Measurements from ENCODE around the gene FAM24B. TPM values are rescaled to one million over a fixed set of nuclear protein-coding genes. Genes with fewer than 3 reads are reported as not detected.

The FAM24B gene
- total and polyA plus RNA-seq, 4 donors = 2.6 to 8.5 (median 5.4) TPM

- Histone ChIP-seq H3K4me1 (ENCODE audit: control insufficient read depth, insufficient read depth, low read length) (no peaks in the 10 kb centered on the region), H3K27ac (ENCODE audit: low read depth, low read length) (no peak overlapping the region), H3K9me3 (ENCODE audit: control insufficient read depth, insufficient read depth, low read length) (no peaks in the 10 kb centered on the region), H3K4me3 (ENCODE audit: low read depth, low read length) (no peak overlapping the region), H3K36me3 (ENCODE audit: control insufficient read depth, insufficient read depth, low read length) (no peaks in the 10 kb centered on the region), H3K27me3 (ENCODE audit: control insufficient read depth, insufficient read depth, low read length) (peaks cover 2% of the 10 kb centered on the region)
- WGBS (ENCODE audit: insufficient coverage) = 100% methylated on average over 1 of the region's 1 CpG
- DNase-seq (ENCODE audit: low read depth in 4 of 6, low spot score in 6 of 6) = no peak
These were observed 48.4 kb downstream of the FAM24B start for GRCh38 chr10:122830965-122831353.

- WGBS (ENCODE audit: insufficient coverage) = no CpG with 5 or more reads among the region's 7 CpGs
- Histone ChIP-seq H3K27ac (ENCODE audit: low read depth, low read length) (no peak overlapping the region), H3K27me3 (ENCODE audit: control insufficient read depth, insufficient read depth, low read length) (peaks cover 2% of the 10 kb centered on the region), H3K4me1 (ENCODE audit: control insufficient read depth, insufficient read depth, low read length) (no peaks in the 10 kb centered on the region), H3K9me3 (ENCODE audit: control insufficient read depth, insufficient read depth, low read length) (no peaks in the 10 kb centered on the region), H3K4me3 (ENCODE audit: low read depth, low read length) (no peak overlapping the region), H3K36me3 (ENCODE audit: control insufficient read depth, insufficient read depth, low read length) (no peaks in the 10 kb centered on the region)
- DNase-seq (ENCODE audit: low read depth in 4 of 6, low spot score in 6 of 6) = no peak
These were observed 49.0 kb downstream of the FAM24B start for GRCh38 chr10:122830273-122830964.

- Histone ChIP-seq H3K4me1 (ENCODE audit: control insufficient read depth, insufficient read depth, low read length) (no peaks in the 10 kb centered on the region), H3K9me3 (ENCODE audit: control insufficient read depth, insufficient read depth, low read length) (no peaks in the 10 kb centered on the region), H3K27ac (ENCODE audit: low read depth, low read length) (no peak overlapping the region), H3K36me3 (ENCODE audit: control insufficient read depth, insufficient read depth, low read length) (no peaks in the 10 kb centered on the region), H3K4me3 (ENCODE audit: low read depth, low read length) (no peak overlapping the region), H3K27me3 (ENCODE audit: control insufficient read depth, insufficient read depth, low read length) (peaks cover 2% of the 10 kb centered on the region)
- 84% methylated on average over 7 of the region's 8 CpGs for WGBS (ENCODE audit: insufficient coverage)
- no peak for DNase-seq (ENCODE audit: low read depth in 4 of 6, low spot score in 6 of 6)
These were observed 49.9 kb downstream of the FAM24B start for GRCh38 chr10:122829454-122829853.

- H3K36me3 ChIP-seq (ENCODE audit: control insufficient read depth, insufficient read depth, low read length) = no peaks in the 10 kb centered on the region
- H3K9me3 ChIP-seq (ENCODE audit: control insufficient read depth, insufficient read depth, low read length) = no peaks in the 10 kb centered on the region
- no peak overlapping the region for H3K27ac ChIP-seq (ENCODE audit: low read depth, low read length)
- H3K4me3 ChIP-seq (ENCODE audit: low read depth, low read length) = no peak overlapping the region
- H3K27me3 ChIP-seq (ENCODE audit: control insufficient read depth, insufficient read depth, low read length) = peaks cover 2% of the 10 kb centered on the region
- DNase-seq (ENCODE audit: low read depth in 4 of 6, low spot score in 6 of 6) = no peak
- WGBS (ENCODE audit: insufficient coverage) = 100% methylated on average over 1 of the region's 4 CpGs
- no peaks in the 10 kb centered on the region for H3K4me1 ChIP-seq (ENCODE audit: control insufficient read depth, insufficient read depth, low read length)
These were observed 50.6 kb downstream of the FAM24B start for GRCh38 chr10:122828716-122829255.

GRCh38 chr10:122827302-122827701, 52.1 kb downstream of the FAM24B start:
- peaks cover 2% of the 10 kb centered on the region for H3K27me3 ChIP-seq (ENCODE audit: control insufficient read depth, insufficient read depth, low read length)
- no peak for DNase-seq (ENCODE audit: low read depth in 4 of 6, low spot score in 6 of 6)
- H3K36me3 ChIP-seq (ENCODE audit: control insufficient read depth, insufficient read depth, low read length) = no peaks in the 10 kb centered on the region
- H3K4me3 ChIP-seq (ENCODE audit: low read depth, low read length) = no peak overlapping the region
- no peaks in the 10 kb centered on the region for H3K4me1 ChIP-seq (ENCODE audit: control insufficient read depth, insufficient read depth, low read length)
- H3K27ac ChIP-seq (ENCODE audit: low read depth, low read length) = no peak overlapping the region
- 96% methylated on average over 3 of the region's 3 CpGs for WGBS (ENCODE audit: insufficient coverage)
- no peaks in the 10 kb centered on the region for H3K9me3 ChIP-seq (ENCODE audit: control insufficient read depth, insufficient read depth, low read length)

DNA sequence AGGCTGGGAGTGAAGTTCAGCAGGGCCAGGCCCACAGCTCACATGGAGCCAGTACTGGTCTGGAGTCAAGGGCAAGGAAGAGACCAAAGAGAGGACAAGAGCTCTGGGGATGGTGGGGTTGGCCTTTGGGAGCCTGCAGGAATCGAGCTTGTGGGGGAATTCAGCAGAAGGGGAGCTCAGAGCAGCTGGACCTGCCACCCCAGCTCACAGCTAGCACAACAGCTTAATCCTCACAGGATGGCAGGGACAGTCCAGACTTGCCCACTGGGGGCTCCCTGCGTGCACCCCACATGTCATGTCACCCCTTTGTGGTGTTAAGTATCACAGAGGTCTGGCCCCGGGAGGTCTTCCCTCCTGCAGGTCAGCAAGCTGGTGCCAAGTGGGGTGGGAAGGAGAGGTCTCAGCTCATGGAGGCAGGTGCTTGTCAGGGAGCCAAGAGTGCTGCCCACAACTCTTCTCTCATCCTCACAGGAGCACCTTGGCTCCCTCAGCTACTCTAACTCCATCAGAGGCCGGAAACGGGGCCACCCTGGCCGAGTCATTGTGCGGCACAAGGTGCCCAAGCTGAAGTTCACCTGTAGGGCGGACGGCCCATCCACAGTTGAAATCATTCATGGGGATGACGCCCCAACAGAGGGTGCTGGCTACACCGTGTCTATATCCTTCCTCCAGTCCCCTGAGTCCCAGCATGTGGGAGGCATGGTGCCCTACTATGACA, 56.2 kb downstream of the FAM24B start:
- 94% methylated on average over 8 of the region's 11 CpGs for WGBS (ENCODE audit: insufficient coverage)
- Histone ChIP-seq H3K4me1 (ENCODE audit: control insufficient read depth, insufficient read depth, low read length) (no peaks in the 10 kb centered on the region), H3K27ac (ENCODE audit: low read depth, low read length) (no peak overlapping the region), H3K27me3 (ENCODE audit: control insufficient read depth, insufficient read depth, low read length) (peaks cover 18% of the 10 kb centered on the region), H3K9me3 (ENCODE audit: control insufficient read depth, insufficient read depth, low read length) (no peaks in the 10 kb centered on the region), H3K36me3 (ENCODE audit: control insufficient read depth, insufficient read depth, low read length) (no peaks in the 10 kb centered on the region), H3K4me3 (ENCODE audit: low read depth, low read length) (no peak overlapping the region)
- DNase-seq (ENCODE audit: low read depth in 4 of 6, low spot score in 6 of 6) = no peak

DNA sequence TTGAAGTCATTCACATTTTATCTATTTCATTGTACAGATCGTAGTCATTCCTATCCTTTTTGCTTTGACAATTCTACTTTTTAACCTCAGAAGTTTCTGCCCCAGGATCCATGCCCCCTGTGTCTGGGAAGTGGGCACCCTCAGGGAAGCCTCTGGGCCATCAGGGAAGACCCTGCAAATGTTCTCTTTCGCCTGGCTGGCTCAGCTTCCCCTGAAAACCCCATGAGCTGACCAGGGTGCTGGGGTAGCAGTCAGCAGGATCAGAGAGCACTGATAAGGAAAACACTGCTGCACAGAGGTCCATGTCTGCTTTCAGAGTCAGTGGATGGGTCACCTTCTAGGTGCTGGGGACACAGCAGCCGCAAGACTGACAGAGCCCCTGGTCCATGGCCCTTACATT, 57.6 kb downstream of the FAM24B start:
- Histone ChIP-seq H3K27ac (ENCODE audit: low read depth, low read length) (no peak overlapping the region), H3K4me3 (ENCODE audit: low read depth, low read length) (no peak overlapping the region), H3K27me3 (ENCODE audit: control insufficient read depth, insufficient read depth, low read length) (peaks cover 21% of the 10 kb centered on the region), H3K9me3 (ENCODE audit: control insufficient read depth, insufficient read depth, low read length) (no peaks in the 10 kb centered on the region), H3K4me1 (ENCODE audit: control insufficient read depth, insufficient read depth, low read length) (no peaks in the 10 kb centered on the region), H3K36me3 (ENCODE audit: control insufficient read depth, insufficient read depth, low read length) (no peaks in the 10 kb centered on the region)
- DNase-seq (ENCODE audit: low read depth in 4 of 6, low spot score in 6 of 6) = no peak
- WGBS (ENCODE audit: insufficient coverage) = 89% methylated on average over 2 of the region's 3 CpGs

DNA sequence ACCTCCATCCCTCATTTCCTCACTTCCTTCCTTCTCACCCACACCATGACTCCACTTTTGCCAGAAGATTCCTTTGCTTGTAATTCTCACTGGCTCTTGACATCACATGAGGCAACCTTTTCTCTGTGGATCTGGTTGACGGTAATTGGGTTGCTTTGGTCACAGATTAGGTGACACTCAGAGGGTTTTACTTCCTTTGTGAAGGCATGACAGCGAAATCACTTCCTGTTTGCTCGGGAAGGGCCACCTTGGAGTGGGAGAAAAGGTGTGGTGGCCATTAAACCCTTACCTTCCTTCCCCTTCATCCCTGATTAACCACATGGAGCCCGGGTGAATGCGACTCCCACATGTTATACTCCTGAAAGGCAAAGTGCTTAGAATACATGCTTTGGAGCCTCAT, 63.9 kb downstream of the FAM24B start:
- Histone ChIP-seq H3K4me3 (ENCODE audit: low read depth, low read length) (no peak overlapping the region), H3K9me3 (ENCODE audit: control insufficient read depth, insufficient read depth, low read length) (no peaks in the 10 kb centered on the region), H3K27ac (ENCODE audit: low read depth, low read length) (no peak overlapping the region), H3K4me1 (ENCODE audit: control insufficient read depth, insufficient read depth, low read length) (no peaks in the 10 kb centered on the region), H3K27me3 (ENCODE audit: control insufficient read depth, insufficient read depth, low read length) (peaks cover 18% of the 10 kb centered on the region), H3K36me3 (ENCODE audit: control insufficient read depth, insufficient read depth, low read length) (no peaks in the 10 kb centered on the region)
- 67% methylated on average over 2 of the region's 5 CpGs for WGBS (ENCODE audit: insufficient coverage)
- DNase-seq (ENCODE audit: low read depth in 4 of 6, low spot score in 6 of 6) = no peak

DNA sequence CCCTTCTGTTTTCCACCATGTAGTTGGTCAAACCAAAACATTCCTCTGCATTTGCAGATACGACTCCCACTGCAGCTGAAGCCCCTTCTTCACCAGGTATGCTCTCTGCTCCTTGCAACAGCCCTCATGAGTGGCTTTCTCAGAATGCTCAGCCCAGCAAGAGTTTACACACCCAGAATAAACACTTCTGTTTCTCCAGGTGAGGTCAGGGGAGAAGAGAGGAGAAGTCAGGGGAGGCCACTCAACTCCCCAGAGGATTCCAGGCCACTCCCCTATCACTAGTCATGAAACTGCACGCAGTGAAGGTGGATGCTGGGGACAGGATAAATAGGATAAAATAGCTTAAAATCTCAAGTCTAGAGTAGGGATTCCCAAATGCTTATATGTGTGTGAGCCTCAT, 64.9 kb downstream of the FAM24B start:
- no peaks in the 10 kb centered on the region for H3K9me3 ChIP-seq (ENCODE audit: control insufficient read depth, insufficient read depth, low read length)
- no peaks in the 10 kb centered on the region for H3K36me3 ChIP-seq (ENCODE audit: control insufficient read depth, insufficient read depth, low read length)
- no peak for DNase-seq (ENCODE audit: low read depth in 4 of 6, low spot score in 6 of 6)
- H3K4me3 ChIP-seq (ENCODE audit: low read depth, low read length) = no peak overlapping the region
- H3K27me3 ChIP-seq (ENCODE audit: control insufficient read depth, insufficient read depth, low read length) = peaks cover 16% of the 10 kb centered on the region
- H3K27ac ChIP-seq (ENCODE audit: low read depth, low read length) = no peak overlapping the region
- no peaks in the 10 kb centered on the region for H3K4me1 ChIP-seq (ENCODE audit: control insufficient read depth, insufficient read depth, low read length)
- 89% methylated on average over 1 of the region's 2 CpGs for WGBS (ENCODE audit: insufficient coverage)

DNA sequence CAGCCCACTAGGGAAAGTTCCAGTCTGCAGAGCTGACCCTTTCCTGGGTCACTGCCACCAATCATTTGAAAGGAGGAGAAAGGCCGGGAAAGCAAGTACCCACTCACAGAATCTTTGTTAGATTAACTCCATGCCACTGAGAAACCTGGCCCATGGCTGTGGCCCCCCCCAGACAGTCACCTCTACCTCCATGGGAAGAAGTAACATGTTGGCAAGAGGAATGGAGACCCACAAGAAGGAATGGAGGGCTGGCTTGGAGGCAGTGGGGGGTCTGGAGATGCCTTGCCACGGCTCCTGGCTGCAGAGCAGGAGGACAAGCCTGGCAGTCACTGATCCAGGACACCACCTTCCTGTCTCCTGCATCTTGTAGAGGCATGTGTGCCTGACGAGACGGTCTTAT, 66.6 kb downstream of the FAM24B start:
- H3K4me1 ChIP-seq (ENCODE audit: control insufficient read depth, insufficient read depth, low read length) = no peaks in the 10 kb centered on the region
- H3K27ac ChIP-seq (ENCODE audit: low read depth, low read length) = no peak overlapping the region
- DNase-seq (ENCODE audit: low read depth in 4 of 6, low spot score in 6 of 6) = no peak

More for the DNA sequence above, 66.6 kb downstream of the FAM24B start:
- H3K36me3 ChIP-seq (ENCODE audit: control insufficient read depth, insufficient read depth, low read length) = no peaks in the 10 kb centered on the region
- H3K27me3 ChIP-seq (ENCODE audit: control insufficient read depth, insufficient read depth, low read length) = peaks cover 2% of the 10 kb centered on the region
- H3K4me3 ChIP-seq (ENCODE audit: low read depth, low read length) = no peak overlapping the region
- 86% methylated on average over 3 of the region's 4 CpGs for WGBS (ENCODE audit: insufficient coverage)
- H3K9me3 ChIP-seq (ENCODE audit: control insufficient read depth, insufficient read depth, low read length) = no peaks in the 10 kb centered on the region
